MM.1S (cell line): ENCODE results near the gene KCNC1.

ENCODE experiments used
- DNase-seq: peaks from one replicate; pipeline ENCODE4 v3.0.0-alpha.2; 2015
- H2AFZ ChIP-seq: fragments of 300-600 bp; sonication (generic); 2 replicates; pipeline ENCODE4 v1.6.0; 2016; ENCODE audit warnings: antibody characterized with exemption, low read length
- H3F3A ChIP-seq: fragments of 300-600 bp; sonication (generic); 2 replicates; pipeline ENCODE4 v1.6.1; 2016; ENCODE audit warnings: mild to moderate bottlenecking, antibody characterized with exemption, low read length, moderate library complexity, mixed read lengths; ENCODE audit not compliant: insufficient read depth
- H3K27ac ChIP-seq: fragments of 300-600 bp; sonication (generic); 2 replicates; pipeline ENCODE4 v1.5.1; 2016; ENCODE audit warnings: mild to moderate bottlenecking, low read length
- H3K27me3 ChIP-seq: fragments of 300-600 bp; sonication (generic); replicated peaks from 2 replicates; pipeline ENCODE4 v1.6.0; 2016; ENCODE audit warnings: low read length; ENCODE audit not compliant: insufficient read depth
- H3K36me3 ChIP-seq: fragments of 300-600 bp; sonication (generic); replicated peaks from 2 replicates; pipeline ENCODE4 v1.6.1; 2016; ENCODE audit warnings: mild to moderate bottlenecking, low read length, mixed read lengths; ENCODE audit not compliant: insufficient read depth
- H3K4me1 ChIP-seq: fragments of 300-600 bp; sonication (generic); 2 replicates; pipeline ENCODE4 v1.6.1; 2016; ENCODE audit warnings: low read length, mixed read lengths
- H3K4me2 ChIP-seq: fragments of 300-600 bp; sonication (generic); 2 replicates; pipeline ENCODE4 v1.6.0; 2016; ENCODE audit warnings: low read depth, low read length
- H3K4me3 ChIP-seq: fragments of 300-600 bp; sonication (generic); 2 replicates; pipeline ENCODE4 v1.5.1; 2016; ENCODE audit warnings: low read length, mixed read lengths
- H3K79me2 ChIP-seq: fragments of 300-600 bp; sonication (generic); 2 replicates; pipeline ENCODE4 v1.6.1; 2016; ENCODE audit warnings: mixed run types, low read length, mixed read lengths
- H3K9ac ChIP-seq: fragments of 300-600 bp; sonication (generic); 2 replicates; pipeline ENCODE4 v1.6.1; 2016; ENCODE audit warnings: low read length, mixed read lengths
- H3K9me2 ChIP-seq: fragments of 300-600 bp; sonication (generic); replicated peaks from 2 replicates; pipeline ENCODE4 v1.6.1; 2016; ENCODE audit warnings: mild to moderate bottlenecking, low read length, mixed read lengths; ENCODE audit not compliant: insufficient read depth
- H3K9me3 ChIP-seq: fragments of 300-600 bp; sonication (generic); replicated peaks from 2 replicates; pipeline ENCODE4 v1.6.1; 2016; ENCODE audit warnings: mild to moderate bottlenecking, low read length, mixed read lengths; ENCODE audit not compliant: insufficient read depth
- H4K20me1 ChIP-seq: fragments of 300-600 bp; sonication (generic); 2 replicates; pipeline ENCODE4 v1.6.1; 2016; ENCODE audit warnings: mild to moderate bottlenecking, low read length, moderate library complexity, mixed read lengths; ENCODE audit not compliant: insufficient read depth
- CTCF ChIP-seq: fragments of 300-600 bp; sonication (generic); IDR thresholded peaks from 2 replicates; pipeline ENCODE4 v1.5.1; 2016; ENCODE audit warnings: antibody characterized with exemption, low read length, mixed read lengths
- EZH2 ChIP-seq: fragments of 300-600 bp; sonication (generic); optimal IDR thresholded peaks from 2 replicates; pipeline ENCODE3; 2017; ENCODE audit warnings: low read depth, mild to moderate bottlenecking, antibody characterized with exemption, low read length, mixed read lengths
- EZH2phosphoT487 ChIP-seq: fragments of 300-600 bp; sonication (generic); IDR thresholded peaks from 2 replicates; pipeline ENCODE4 v1.6.1; 2018; ENCODE audit warnings: antibody characterized with exemption, low read length

Gene KCNC1

DNA sequence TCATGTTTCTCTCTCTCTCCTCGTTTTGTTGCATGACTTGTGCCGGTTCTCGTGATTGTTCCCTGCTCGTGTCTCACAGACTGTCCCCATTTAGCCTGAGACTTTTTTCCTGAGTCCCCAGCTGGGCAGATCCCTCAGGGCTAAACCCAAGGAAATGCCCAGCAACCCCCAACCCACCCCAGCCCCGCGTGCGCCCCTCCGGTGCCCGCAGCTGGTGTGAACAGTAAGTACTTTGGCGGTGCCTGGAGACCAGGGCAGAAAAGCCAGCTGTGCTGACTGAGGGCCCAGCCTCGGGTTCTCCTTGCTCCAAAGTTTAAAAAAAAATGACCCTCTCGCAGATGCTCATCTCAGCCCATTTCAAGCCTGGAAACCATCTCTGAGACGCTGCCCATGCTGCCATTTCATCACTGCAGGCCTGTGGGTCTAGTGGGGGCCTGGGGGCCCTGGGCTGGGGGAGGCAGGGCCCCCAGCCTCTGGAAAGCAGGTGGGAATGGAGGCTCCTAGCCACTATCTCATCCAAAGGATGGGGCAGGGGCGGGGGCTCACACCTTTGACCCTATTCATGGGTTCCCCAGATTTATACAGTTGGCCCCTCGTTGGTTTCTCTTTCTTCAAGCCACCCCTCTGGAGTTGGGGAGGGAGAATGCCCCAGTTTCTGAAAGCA lies 41.8 kb downstream of the KCNC1 start:
- Histone ChIP-seq H3K4me1 (no peaks in the 10 kb centered on the region), H3K9me3 (no peaks in the 10 kb centered on the region), H3F3A (no peaks in the 10 kb centered on the region), H3K4me3 (no peak overlapping the region), H3K27me3 (peaks cover 12% of the 10 kb centered on the region; the same call in 1 of the 2 replicates), H4K20me1 (no peaks in the 10 kb centered on the region), H3K9me2 (no peaks in the 10 kb centered on the region), H3K79me2 (no peaks in the 10 kb centered on the region), H2AFZ (no peak overlapping the region), H3K4me2 (no peak overlapping the region), H3K9ac (no peak overlapping the region), H3K27ac (no peak overlapping the region), H3K36me3 (no peaks in the 10 kb centered on the region)
- TF ChIP-seq CTCF (no peak), EZH2 (no peak), EZH2phosphoT487 (no peak)
- no peak for DNase-seq

DNA sequence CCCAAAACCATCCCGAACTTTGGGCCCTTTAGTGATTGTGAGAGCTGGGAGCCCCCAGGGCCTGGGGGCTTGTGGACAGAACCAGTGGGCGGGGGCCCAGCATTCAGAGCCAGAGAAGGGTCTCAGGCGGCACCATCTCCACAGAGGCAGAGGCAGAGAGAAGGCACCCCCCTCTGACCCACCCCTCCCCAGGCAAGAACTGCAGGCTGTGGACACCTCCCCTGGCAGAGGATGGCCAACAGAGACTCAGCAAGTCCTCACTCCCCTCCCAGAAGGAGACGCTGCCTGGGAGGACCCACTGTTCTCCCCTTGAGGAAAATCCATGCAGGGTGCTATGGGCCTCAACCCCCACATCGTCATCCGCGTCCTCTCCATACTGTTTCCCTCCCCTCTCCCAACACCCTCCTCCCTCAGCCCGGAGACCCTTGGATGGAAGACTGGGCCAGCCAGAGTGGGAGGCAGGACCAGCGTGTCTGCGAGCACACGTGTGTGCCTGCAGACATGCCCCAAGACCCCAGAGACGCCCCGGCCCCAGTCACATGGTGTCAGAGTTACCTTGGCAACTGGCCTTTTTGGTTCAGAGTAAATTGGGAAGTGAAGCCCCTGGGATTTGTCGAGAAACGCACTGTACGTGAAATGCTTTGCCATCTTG lies 42.6 kb downstream of the KCNC1 start:
- H3K9ac ChIP-seq: no peak overlapping the region
- no peaks in the 10 kb centered on the region for H3K79me2 ChIP-seq
- H3K4me3 ChIP-seq: no peak overlapping the region
- peaks cover 12% of the 10 kb centered on the region; the same call in 1 of the 2 replicates for H3K27me3 ChIP-seq
- H3F3A ChIP-seq: no peaks in the 10 kb centered on the region
- no peaks in the 10 kb centered on the region for H3K4me1 ChIP-seq
- no peak for TF ChIP-seq EZH2
- TF ChIP-seq EZH2phosphoT487: no peak
- no peak for TF ChIP-seq CTCF
- no peaks in the 10 kb centered on the region for H3K9me2 ChIP-seq
- no peak overlapping the region for H3K4me2 ChIP-seq
- no peaks in the 10 kb centered on the region for H4K20me1 ChIP-seq
- no peak overlapping the region for H2AFZ ChIP-seq
- no peak overlapping the region for H3K27ac ChIP-seq
- no peak for DNase-seq
- no peaks in the 10 kb centered on the region for H3K36me3 ChIP-seq
- H3K9me3 ChIP-seq: no peaks in the 10 kb centered on the region

DNA sequence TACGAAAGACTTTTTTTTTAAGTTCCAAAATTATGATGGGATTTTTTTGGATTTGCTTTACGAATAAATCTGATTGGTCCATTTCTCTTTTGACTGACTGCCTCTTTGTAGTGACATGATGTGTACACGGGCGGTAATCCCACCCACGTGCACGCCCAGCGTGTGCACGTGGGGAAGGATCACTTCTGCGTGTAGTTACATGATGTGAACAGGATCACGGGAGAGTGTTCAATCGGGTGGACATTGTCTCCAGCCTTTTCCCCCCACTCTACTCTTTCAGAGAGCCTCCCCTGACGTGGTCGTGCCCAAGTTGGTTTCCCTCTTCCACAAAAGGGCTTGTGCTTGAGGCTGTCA lies 43.1 kb downstream of the KCNC1 start:
- H3F3A ChIP-seq: no peaks in the 10 kb centered on the region
- no peaks in the 10 kb centered on the region for H3K4me1 ChIP-seq
- H3K27ac ChIP-seq: no peak overlapping the region
- H3K9me3 ChIP-seq: no peaks in the 10 kb centered on the region
- H3K36me3 ChIP-seq: no peaks in the 10 kb centered on the region
- no peak overlapping the region for H2AFZ ChIP-seq
- no peak overlapping the region for H3K4me3 ChIP-seq
- no peaks in the 10 kb centered on the region for H3K79me2 ChIP-seq
- no peak for DNase-seq
- H3K4me2 ChIP-seq: no peak overlapping the region
- TF ChIP-seq EZH2: no peak
- peaks cover 9% of the 10 kb centered on the region; the same call in 1 of the 2 replicates for H3K27me3 ChIP-seq
- no peaks in the 10 kb centered on the region for H4K20me1 ChIP-seq
- no peak overlapping the region for H3K9ac ChIP-seq
- no peaks in the 10 kb centered on the region for H3K9me2 ChIP-seq

DNA sequence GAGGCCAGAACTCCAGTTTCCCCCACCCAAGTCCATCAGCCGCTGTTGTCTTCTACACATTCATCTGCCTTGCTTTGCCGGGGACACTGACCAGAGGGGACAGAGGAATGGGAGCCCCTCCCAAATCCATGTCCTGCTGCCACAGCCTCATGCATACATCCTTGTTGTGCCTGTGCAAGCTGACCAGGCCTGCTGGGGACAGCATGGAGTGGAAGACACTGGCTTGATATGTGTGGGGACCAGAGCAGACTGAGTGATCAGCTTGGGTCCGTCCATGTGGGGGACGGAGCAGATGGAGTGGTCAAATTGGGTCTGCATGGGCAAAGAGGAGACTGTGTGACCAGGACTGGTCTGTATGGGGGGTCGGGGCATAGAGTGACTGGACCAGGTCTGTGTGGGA lies 43.8 kb downstream of the KCNC1 start:
- Histone ChIP-seq H3K9me3 (no peaks in the 10 kb centered on the region), H4K20me1 (no peaks in the 10 kb centered on the region), H3K9me2 (no peaks in the 10 kb centered on the region), H2AFZ (no peak overlapping the region), H3K9ac (no peak overlapping the region), H3K79me2 (no peaks in the 10 kb centered on the region), H3K4me1 (no peaks in the 10 kb centered on the region), H3K36me3 (no peaks in the 10 kb centered on the region), H3K4me3 (no peak overlapping the region), H3K27me3 (peaks cover 8% of the 10 kb centered on the region; the same call in 1 of the 2 replicates), H3K4me2 (no peak overlapping the region), H3K27ac (no peak overlapping the region), H3F3A (no peaks in the 10 kb centered on the region)
- DNase-seq: no peak
- TF ChIP-seq EZH2 (no peak), EZH2phosphoT487 (no peak), CTCF (no peak)
